IMR-90 (cell line): Measurements from ENCODE around the gene ZNF570. TPM values are rescaled to one million over a fixed set of nuclear protein-coding genes. Genes with fewer than 3 reads are reported as not detected.

Experiments used
- ATAC-seq: fragments of 200-7000 bp; cut with Tn5 transposase; 2 replicates; pipeline ENCODE4 v1.9.1; 2020; ENCODE audit warnings: low read depth, mild to moderate bottlenecking, moderate library complexity
- BruUV-seq: library from RNA; stranded (reverse); fragments of 400-500 nt; replicated peaks from 2 replicates; lab custom pipeline; 2021; lab: Mats Ljungman, UMichigan
- CTCF ChIA-PET: fragments of 300-600 bp; formaldehyde crosslinking; extraction: SDS; loops from one replicate; lab custom pipeline; 2021; ENCODE audit warnings: antibody characterized with exemption; lab: Yijun Ruan, JAX
- POLR2A ChIA-PET: fragments of 300-600 bp; sonication (Branson Sonifier 250); formaldehyde crosslinking; loops from one replicate; lab custom pipeline; 2022; ENCODE audit warnings: antibody characterized with exemption; ENCODE audit not compliant: unreplicated experiment; lab: Charles Lee
- DNase-seq: peaks from one replicate; pipeline ENCODE4 v3.0.0; 2013
- H2AFZ ChIP-seq: replicated peaks from 2 replicates; pipeline ENCODE3; 2013; ENCODE audit warnings: low read length, mild to moderate bottlenecking; ENCODE audit not compliant: poor library complexity
- H2AK5ac ChIP-seq: 2 replicates; pipeline ENCODE4 v1.6.1; 2013; ENCODE audit warnings: low read depth, low read length, inconsistent platforms
- H2AK9ac ChIP-seq: replicated peaks from 2 replicates; pipeline ENCODE3; 2013; ENCODE audit warnings: mild to moderate bottlenecking, low read depth, low read length, moderate library complexity; ENCODE audit not compliant: poor library complexity
- H2BK120ac ChIP-seq: 2 replicates; pipeline ENCODE4 v1.6.1; 2013; ENCODE audit warnings: low read depth, low read length, inconsistent platforms
- H2BK15ac ChIP-seq: 3 replicates; pipeline ENCODE4 v1.6.1; 2013; ENCODE audit warnings: low read depth, low read length, inconsistent platforms
- H2BK20ac ChIP-seq: 2 replicates; pipeline ENCODE4 v1.6.1; 2013; ENCODE audit warnings: low read depth, mild to moderate bottlenecking, inconsistent platforms, low read length, moderate library complexity
- H2BK5ac ChIP-seq: 2 replicates; pipeline ENCODE4 v1.6.1; 2013; ENCODE audit warnings: mild to moderate bottlenecking, low read depth, low read length, inconsistent platforms; ENCODE audit not compliant: poor library complexity, severe bottlenecking
- H3K14ac ChIP-seq: replicated peaks from 2 replicates; pipeline ENCODE4 v1.6.1; 2013; ENCODE audit warnings: low read depth, low read length, inconsistent platforms
- H3K18ac ChIP-seq: 2 replicates; pipeline ENCODE4 v1.6.1; 2013; ENCODE audit warnings: low read depth, low read length, control low read depth
- H3K23ac ChIP-seq: 2 replicates; pipeline ENCODE4 v1.6.1; 2013; ENCODE audit warnings: low read depth, low read length, inconsistent platforms
- H3K27ac ChIP-seq: 2 replicates; pipeline ENCODE4 v1.5.1; 2013; ENCODE audit warnings: mild to moderate bottlenecking, control low read depth, low read length; ENCODE audit not compliant: insufficient read depth
- H3K27me3 ChIP-seq: 2 replicates; pipeline ENCODE4 v1.6.1; 2013; ENCODE audit warnings: low read length; ENCODE audit not compliant: control insufficient read depth, insufficient read depth
- H3K36me3 ChIP-seq: 2 replicates; pipeline ENCODE4 v1.6.1; 2013; ENCODE audit warnings: low read length, mixed read lengths; ENCODE audit not compliant: control insufficient read depth, insufficient read depth
- H3K4ac ChIP-seq: 2 replicates; pipeline ENCODE4 v1.6.1; 2013; ENCODE audit warnings: low read depth, low read length, inconsistent platforms
- H3K4me1 ChIP-seq: 2 replicates; pipeline ENCODE4 v1.6.1; 2013; ENCODE audit warnings: low read length, mixed read lengths; ENCODE audit not compliant: control insufficient read depth, insufficient read depth
- H3K4me2 ChIP-seq: 2 replicates; pipeline ENCODE4 v1.6.1; 2013; ENCODE audit warnings: low read depth, mild to moderate bottlenecking, control low read depth, low read length, moderate library complexity
- H3K4me3 ChIP-seq: 2 replicates; pipeline ENCODE4 v1.5.1; 2013; ENCODE audit warnings: low read depth, mild to moderate bottlenecking, control low read depth, low read length, moderate library complexity; ENCODE audit not compliant: insufficient read depth
- H3K56ac ChIP-seq: 2 replicates; pipeline ENCODE4 v1.6.1; 2013; ENCODE audit warnings: low read length, inconsistent platforms; ENCODE audit not compliant: insufficient read depth; ENCODE audit errors: extremely low read depth
- H3K79me1 ChIP-seq, 2 experiments: 2 replicates each; pipeline ENCODE4 v1.6.1; 2013; ENCODE audit warnings: low read length in 2 of 2, inconsistent platforms in 1 of 2, low read depth in 1 of 2
- H3K9ac ChIP-seq: 2 replicates; pipeline ENCODE4 v1.6.1; 2013; ENCODE audit warnings: low read depth, low read length, control low read depth
- H3K9me1 ChIP-seq: 2 replicates; pipeline ENCODE4 v1.6.1; 2013; ENCODE audit warnings: low read length, inconsistent platforms; ENCODE audit not compliant: insufficient read depth
- H3K9me3 ChIP-seq: 2 replicates; pipeline ENCODE4 v1.6.1; 2013; ENCODE audit warnings: low read length; ENCODE audit not compliant: control insufficient read depth, insufficient read depth
- H4K20me1 ChIP-seq: 2 replicates; pipeline ENCODE4 v1.6.1; 2013; ENCODE audit warnings: low read length, inconsistent platforms; ENCODE audit not compliant: insufficient read depth
- H4K5ac ChIP-seq: 2 replicates; pipeline ENCODE4 v1.6.1; 2013; ENCODE audit warnings: mild to moderate bottlenecking, low read depth, low read length, control low read depth
- H4K8ac ChIP-seq, 2 experiments: 2 replicates each; pipeline ENCODE4 v1.6.1; 2013; ENCODE audit warnings: low read depth in 2 of 2, low read length in 2 of 2, control low read depth in 1 of 2, inconsistent platforms in 1 of 2
- H4K91ac ChIP-seq: 2 replicates; pipeline ENCODE4 v1.6.1; 2013; ENCODE audit warnings: low read depth, low read length, inconsistent platforms; ENCODE audit not compliant: insufficient read depth
- BHLHE40 ChIP-seq: fragments of 150-350 bp; IDR thresholded peaks from 2 replicates; pipeline ENCODE4 v1.6.1; 2016; ENCODE audit warnings: mild to moderate bottlenecking, low read depth, low read length
- CEBPB ChIP-seq: IDR thresholded peaks from 2 replicates; pipeline ENCODE4 v1.6.1; 2012; ENCODE audit warnings: low read depth, low read length, improper control_type of control experiment
- CHD1 ChIP-seq: IDR thresholded peaks from 2 replicates; pipeline ENCODE4 v1.6.1; 2012; ENCODE audit warnings: low read depth, low read length, improper control_type of control experiment
- FOS ChIP-seq: fragments of 150-350 bp; IDR thresholded peaks from 2 replicates; pipeline ENCODE4 v1.6.1; 2016; ENCODE audit warnings: low read depth, low read length
- MAFK ChIP-seq: IDR thresholded peaks from 2 replicates; pipeline ENCODE4 v1.6.1; 2012; ENCODE audit warnings: low read depth, low read length, improper control_type of control experiment
- MAZ ChIP-seq: IDR thresholded peaks from 2 replicates; pipeline ENCODE4 v1.6.1; 2012; ENCODE audit warnings: low read depth, mild to moderate bottlenecking, low read length, improper control_type of control experiment, moderate library complexity, borderline replicate concordance
- MXI1 ChIP-seq: IDR thresholded peaks from 2 replicates; pipeline ENCODE4 v1.6.1; 2012; ENCODE audit warnings: low read depth, mild to moderate bottlenecking, low read length, moderate library complexity, borderline replicate concordance
- NFE2L2 ChIP-seq: fragments of 150-350 bp; IDR thresholded peaks from 2 replicates; pipeline ENCODE4 v1.6.1; 2016; ENCODE audit warnings: low read depth, mild to moderate bottlenecking, low read length
- POLR2A ChIP-seq: IDR thresholded peaks from 2 replicates; pipeline ENCODE4 v1.6.1; 2012; ENCODE audit warnings: mild to moderate bottlenecking, low read depth, low read length
- RAD21 ChIP-seq: IDR thresholded peaks from 2 replicates; pipeline ENCODE4 v1.6.1; 2012; ENCODE audit warnings: low read length, improper control_type of control experiment
- RCOR1 ChIP-seq: IDR thresholded peaks from 2 replicates; pipeline ENCODE4 v1.6.1; 2012; ENCODE audit warnings: mild to moderate bottlenecking, low read length, improper control_type of control experiment; ENCODE audit not compliant: insufficient replicate concordance
- RFX5 ChIP-seq: IDR thresholded peaks from 2 replicates; pipeline ENCODE4 v1.8.0; 2012; ENCODE audit warnings: low read depth, mild to moderate bottlenecking, low read length, moderate library complexity
- SMC3 ChIP-seq: fragments of 150-350 bp; IDR thresholded peaks from 2 replicates; pipeline ENCODE4 v1.6.1; 2016; ENCODE audit warnings: low read depth, mild to moderate bottlenecking, antibody characterized with exemption, low read length, moderate library complexity
- WGBS, 2 experiments: methylation state at CpG; one replicate each; pipeline versions ENCODE4 v1.1.5 to v1.1.7; 2013; ENCODE audit warnings: missing lambda C conversion rate in 2 of 2; ENCODE audit not compliant: insufficient read length in 1 of 2; ENCODE audit errors: extremely low coverage in 2 of 2; 5-methylcytosine and 5-hydroxymethylcytosine counted together
- dilution Hi-C: fragments of 300-500 bp; cut with HindIII; formaldehyde crosslinking; loops from one replicate; pipeline ENCODE4 v1.14.3; 2018; ENCODE audit warnings: low sequenced_read_pairs; ENCODE audit not compliant: unreplicated experiment
- in situ Hi-C: fragments of 300-500 bp; cut with MboI; formaldehyde crosslinking; loops from 3 replicates; pipeline ENCODE4 v1.14.3; 2019; ENCODE audit warnings: low sequenced_read_pairs, inconsistent platforms, mixed read lengths
- intact Hi-C: fragments of 100-400 bp; cut with micrococcal nuclease; formaldehyde crosslinking; loops from 2 replicates; pipeline ENCODE4 v1.10.0; 2022
- polyA plus RNA-seq, 3 experiments: library from polyadenylated mRNA; depleted of rRNA; stranded (reverse); fragments of >200 nt; gene quantifications; 2 replicates each; pipeline ENCODE4 v1.2.3, GENCODE V29; 2012; ENCODE audit warnings: low replicate concordance in 1 of 3
- total RNA-seq: library from RNA; depleted of rRNA; stranded (reverse); fragments of >200 nt; gene quantifications from 2 replicates; pipeline ENCODE4 v1.2.3, GENCODE V29; 2012
- TF ChIP-seq, protein P1 (sequence below): conservative IDR thresholded peaks from 2 replicates; pipeline ENCODE4 v1.5.1; 2012; ENCODE audit warnings: mild to moderate bottlenecking, low read depth, low read length, improper control_type of control experiment
- TF ChIP-seq, protein P2 (sequence below): fragments of 150-350 bp; IDR thresholded peaks from 2 replicates; pipeline ENCODE4 v1.6.1; 2016; ENCODE audit warnings: low read depth, mild to moderate bottlenecking, low read length, moderate library complexity, borderline replicate concordance
- TF ChIP-seq, protein P3 (sequence below): fragments of 150-350 bp; IDR thresholded peaks from 2 replicates; pipeline ENCODE4 v1.6.1; 2017; ENCODE audit warnings: mild to moderate bottlenecking, antibody characterized with exemption, low read length, low read depth

ZNF570 gene
- total and polyA plus RNA-seq, 2 of the 4 experiments (the other 2 are of a cell fraction), result 1.5 to 9.3 TPM

DNA sequence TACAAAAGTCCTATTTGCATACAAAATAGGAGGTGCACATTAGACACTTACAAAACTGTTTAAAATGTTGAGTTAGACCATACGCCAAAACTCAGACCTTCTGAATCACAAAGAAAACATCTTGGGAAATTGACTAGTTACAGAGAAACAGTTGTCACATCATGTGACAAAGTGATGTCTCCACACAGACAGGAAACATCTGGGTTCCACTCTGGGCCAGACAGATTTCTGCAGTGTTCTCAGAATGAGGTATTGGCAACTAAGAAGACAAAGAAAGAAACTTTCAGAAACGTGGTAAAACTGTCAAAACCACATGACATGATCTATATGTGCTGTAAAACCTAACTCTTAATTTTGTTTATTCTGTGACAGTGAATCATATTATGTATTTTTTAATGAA lies 44.2 kb downstream of the ZNF570 start:
- Histone ChIP-seq H3K4me2 (no peak overlapping the region), H2AK9ac (no peak overlapping the region), H2AK5ac (no peak overlapping the region), H3K9ac (no peak overlapping the region), H3K4ac (no peak overlapping the region), H3K36me3 (0 out of 2 replicates have a peak, but pooled peaks cover 2% of the 10 kb centered on the region), H3K9me1 (no peaks in the 10 kb centered on the region), H3K4me3 (no peak overlapping the region), H3K18ac (no peak overlapping the region), H3K27ac (no peak overlapping the region), H2BK15ac (no peak overlapping the region), H3K56ac (no peak overlapping the region), H2BK20ac (no peak overlapping the region), H3K79me1 (no peaks in the 10 kb centered on the region), H4K20me1 (no peaks in the 10 kb centered on the region), H3K14ac (no peak overlapping the region), H4K8ac (no peak overlapping the region), H3K27me3 (no peaks in the 10 kb centered on the region), H4K91ac (no peak overlapping the region), H2BK5ac (no peak overlapping the region), H2BK120ac (no peak overlapping the region), H4K5ac (no peak overlapping the region), H3K4me1 (no peaks in the 10 kb centered on the region), H2AFZ (no peak overlapping the region), H3K23ac (no peak overlapping the region), H3K9me3 (peaks cover 9% of the 10 kb centered on the region)
- intact Hi-C loops, result no loop called here
- in situ Hi-C loops, result no loop called here
- BruUV-seq, result no TSS peak
- dilution Hi-C loops, result no loop called here
- TF ChIP-seq RFX5 (no peak), FOS (no peak), SMC3 (no peak), MXI1 (no peak), RAD21 (no peak), CEBPB (no peak), NFE2L2 (no peak), MAZ (no peak), POLR2A (no peak), CHD1 (no peak), MAFK (no peak), BHLHE40 (no peak), RCOR1 (no peak)
- TF ChIP-seq, protein P1, sequence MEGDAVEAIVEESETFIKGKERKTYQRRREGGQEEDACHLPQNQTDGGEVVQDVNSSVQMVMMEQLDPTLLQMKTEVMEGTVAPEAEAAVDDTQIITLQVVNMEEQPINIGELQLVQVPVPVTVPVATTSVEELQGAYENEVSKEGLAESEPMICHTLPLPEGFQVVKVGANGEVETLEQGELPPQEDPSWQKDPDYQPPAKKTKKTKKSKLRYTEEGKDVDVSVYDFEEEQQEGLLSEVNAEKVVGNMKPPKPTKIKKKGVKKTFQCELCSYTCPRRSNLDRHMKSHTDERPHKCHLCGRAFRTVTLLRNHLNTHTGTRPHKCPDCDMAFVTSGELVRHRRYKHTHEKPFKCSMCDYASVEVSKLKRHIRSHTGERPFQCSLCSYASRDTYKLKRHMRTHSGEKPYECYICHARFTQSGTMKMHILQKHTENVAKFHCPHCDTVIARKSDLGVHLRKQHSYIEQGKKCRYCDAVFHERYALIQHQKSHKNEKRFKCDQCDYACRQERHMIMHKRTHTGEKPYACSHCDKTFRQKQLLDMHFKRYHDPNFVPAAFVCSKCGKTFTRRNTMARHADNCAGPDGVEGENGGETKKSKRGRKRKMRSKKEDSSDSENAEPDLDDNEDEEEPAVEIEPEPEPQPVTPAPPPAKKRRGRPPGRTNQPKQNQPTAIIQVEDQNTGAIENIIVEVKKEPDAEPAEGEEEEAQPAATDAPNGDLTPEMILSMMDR, result no peak
- TF ChIP-seq, protein P2, sequence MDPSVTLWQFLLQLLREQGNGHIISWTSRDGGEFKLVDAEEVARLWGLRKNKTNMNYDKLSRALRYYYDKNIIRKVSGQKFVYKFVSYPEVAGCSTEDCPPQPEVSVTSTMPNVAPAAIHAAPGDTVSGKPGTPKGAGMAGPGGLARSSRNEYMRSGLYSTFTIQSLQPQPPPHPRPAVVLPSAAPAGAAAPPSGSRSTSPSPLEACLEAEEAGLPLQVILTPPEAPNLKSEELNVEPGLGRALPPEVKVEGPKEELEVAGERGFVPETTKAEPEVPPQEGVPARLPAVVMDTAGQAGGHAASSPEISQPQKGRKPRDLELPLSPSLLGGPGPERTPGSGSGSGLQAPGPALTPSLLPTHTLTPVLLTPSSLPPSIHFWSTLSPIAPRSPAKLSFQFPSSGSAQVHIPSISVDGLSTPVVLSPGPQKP, result no peak
- TF ChIP-seq, protein P3, sequence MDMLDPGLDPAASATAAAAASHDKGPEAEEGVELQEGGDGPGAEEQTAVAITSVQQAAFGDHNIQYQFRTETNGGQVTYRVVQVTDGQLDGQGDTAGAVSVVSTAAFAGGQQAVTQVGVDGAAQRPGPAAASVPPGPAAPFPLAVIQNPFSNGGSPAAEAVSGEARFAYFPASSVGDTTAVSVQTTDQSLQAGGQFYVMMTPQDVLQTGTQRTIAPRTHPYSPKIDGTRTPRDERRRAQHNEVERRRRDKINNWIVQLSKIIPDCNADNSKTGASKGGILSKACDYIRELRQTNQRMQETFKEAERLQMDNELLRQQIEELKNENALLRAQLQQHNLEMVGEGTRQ, result no peak
- ATAC-seq, result no peak
- ChIA-PET CTCF (no interaction called here), POLR2A (no interaction called here)
- DNase-seq, result no peak
- no CpG with 5 or more reads among the region's 2 CpGs for WGBS, 2 experiments
